HG03571 (cell line): ENCODE results near the gene SSX4B.
"Not testable (repeated sequence)": the region's sequence is repeated elsewhere in the genome, so short reads cannot be mapped to it uniquely, and the experiment has no call there.

Experiments used
- ATAC-seq: cut with Tn5 transposase; IDR thresholded peaks from one replicate; pipeline ENCODE4 v1.9.1; 2021; ENCODE audit not compliant: unreplicated experiment

Gene SSX4B

GRCh38 chrX:48411860-48412259 is at the start of gene SSX4B:
Gene SSX4B (minus strand): TSS chrX:48411960. CDS start chrX:48411372, 588 bp downstream.
- not testable (repeated sequence) for ATAC-seq

- no peak for ATAC-seq
Measured at GRCh38 chrX:48460606-48461005, 48.8 kb upstream of the SSX4B start.

- ATAC-seq = no peak
Measured at GRCh38 chrX:48460031-48460430, 48.3 kb upstream of the SSX4B start.

- no peak for ATAC-seq
Measured at GRCh38 chrX:48459483-48459882, 47.7 kb upstream of the SSX4B start.

GRCh38 chrX:48458711-48459110 is 47.0 kb upstream of the SSX4B start:
- no peak for ATAC-seq

GRCh38 chrX:48456628-48457331 is 45.0 kb upstream of the SSX4B start:
- ATAC-seq = no peak

- no peak for ATAC-seq
Measured at GRCh38 chrX:48451708-48452107, 39.9 kb upstream of the SSX4B start.

GRCh38 chrX:48450076-48450475 is 38.3 kb upstream of the SSX4B start:
- no peak for ATAC-seq

GRCh38 chrX:48447201-48447600 is 35.4 kb upstream of the SSX4B start:
- not testable (repeated sequence) for ATAC-seq

- not testable (repeated sequence) for ATAC-seq
Measured at GRCh38 chrX:48433713-48434112, 22.0 kb upstream of the SSX4B start.

- ATAC-seq = not testable (repeated sequence)
Measured at GRCh38 chrX:48430166-48430565, 18.4 kb upstream of the SSX4B start.

GRCh38 chrX:48429606-48430005 is 17.8 kb upstream of the SSX4B start:
- ATAC-seq = not testable (repeated sequence)

- not testable (repeated sequence) for ATAC-seq
Measured at GRCh38 chrX:48427027-48427716, 15.4 kb upstream of the SSX4B start.

GRCh38 chrX:48397825-48398224 is 13.9 kb downstream of the SSX4B start:
- ATAC-seq = not testable (repeated sequence)

- not testable (repeated sequence) for ATAC-seq
Measured at GRCh38 chrX:48396931-48397330, 14.8 kb downstream of the SSX4B start.

GRCh38 chrX:48383239-48383638 is 28.5 kb downstream of the SSX4B start, which contains the start of gene SSX4:
Gene SSX4 (plus strand): TSS chrX:48383539. CDS start chrX:48384054, 515 bp downstream.
- not testable (repeated sequence) for ATAC-seq

GRCh38 chrX:48370408-48370807 is 41.4 kb downstream of the SSX4B start:
- ATAC-seq = not testable (repeated sequence)

GRCh38 chrX:48367717-48368408 is 43.9 kb downstream of the SSX4B start:
- ATAC-seq = not testable (repeated sequence)

- not testable (repeated sequence) for ATAC-seq
Measured at GRCh38 chrX:48359281-48359680, 52.5 kb downstream of the SSX4B start.

- ATAC-seq = no peak
Measured at GRCh38 chrX:48357681-48358080, 54.1 kb downstream of the SSX4B start.

- not testable (repeated sequence) for ATAC-seq
Measured at GRCh38 chrX:48356315-48357094, 55.3 kb downstream of the SSX4B start, which contains the start of gene SSX3. Gene SSX3 (minus strand): TSS chrX:48356703. CDS start chrX:48355249, 1,454 bp downstream.
